Measurements from ENCODE around the gene TDRD12.
"Not testable (repeated sequence)": the region's sequence is repeated elsewhere in the genome, so short reads cannot be mapped to it uniquely, and the experiment has no call there.

Gene TDRD12

DNA sequence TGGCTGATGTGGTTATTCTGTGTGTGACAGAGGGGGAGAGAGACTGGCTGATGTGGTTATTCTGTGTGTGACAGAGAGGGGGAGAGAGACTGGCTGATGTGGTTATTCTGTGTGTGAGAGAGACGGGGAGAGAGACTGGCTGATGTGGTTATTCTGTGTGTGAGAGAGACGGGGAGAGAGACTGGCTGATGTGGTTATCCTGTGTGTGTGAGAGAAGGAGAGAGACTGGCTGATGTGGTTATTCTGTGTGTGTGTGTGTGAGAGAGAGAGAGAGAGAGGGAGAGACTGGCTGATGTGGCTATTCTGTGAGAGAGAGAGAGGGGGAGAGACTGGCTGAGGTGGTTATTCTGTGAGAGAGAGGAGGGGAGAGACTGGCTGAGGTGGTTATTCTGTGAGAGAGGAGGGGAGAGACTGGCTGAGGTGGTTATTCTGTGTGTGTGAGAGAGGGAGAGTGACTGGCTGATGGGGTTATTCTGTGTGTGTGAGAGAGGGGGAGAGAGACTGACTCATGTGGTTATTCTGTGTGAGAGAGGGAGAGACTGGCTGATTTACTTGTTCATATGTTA is 27.1 kb downstream of the TDRD12 start:
- not testable (repeated sequence) for DNase-seq (ENCODE audit: low spot score)

DNA sequence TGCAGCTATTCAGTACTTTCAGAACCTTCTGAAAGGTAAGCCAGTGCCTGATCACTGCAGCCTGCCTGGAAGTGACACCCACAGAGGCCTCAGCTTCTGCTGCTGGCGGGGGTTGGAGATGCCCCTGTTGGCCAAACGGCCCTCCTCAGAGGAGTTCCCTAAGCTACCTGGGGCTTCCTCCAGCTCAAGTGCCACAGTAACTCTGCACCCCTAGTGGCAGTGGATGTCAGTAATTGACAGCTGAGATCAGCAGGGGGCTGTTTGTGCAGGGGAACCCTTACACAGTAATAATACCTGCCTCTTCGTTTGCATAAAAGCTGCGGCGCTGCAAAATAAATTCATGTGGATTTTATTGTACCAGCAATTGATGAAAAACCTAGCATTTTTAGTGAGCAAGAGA is 28.9 kb downstream of the TDRD12 start:
- DNase-seq (ENCODE audit: low spot score): no peak

DNA sequence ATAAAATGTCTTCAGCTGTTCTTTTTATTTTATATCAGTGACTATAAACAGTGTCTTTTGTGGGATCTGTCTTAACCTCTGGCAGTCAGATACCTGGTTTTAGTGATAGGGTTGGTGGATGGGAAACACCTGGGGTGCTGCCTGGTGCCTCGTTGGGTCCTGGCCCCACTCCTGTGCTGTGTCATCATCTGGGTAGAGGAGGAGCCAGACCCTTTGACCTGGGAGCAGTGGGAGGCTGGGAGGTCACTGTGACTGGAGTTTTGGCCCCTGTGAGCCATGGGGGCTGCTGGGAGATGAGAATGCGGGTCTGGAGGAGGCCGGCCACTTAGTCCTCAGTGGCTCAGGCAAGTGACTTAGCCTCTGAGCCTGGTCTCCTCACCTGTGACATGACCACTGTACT is 29.4 kb downstream of the TDRD12 start:
- no peak for DNase-seq (ENCODE audit: low spot score)

DNA sequence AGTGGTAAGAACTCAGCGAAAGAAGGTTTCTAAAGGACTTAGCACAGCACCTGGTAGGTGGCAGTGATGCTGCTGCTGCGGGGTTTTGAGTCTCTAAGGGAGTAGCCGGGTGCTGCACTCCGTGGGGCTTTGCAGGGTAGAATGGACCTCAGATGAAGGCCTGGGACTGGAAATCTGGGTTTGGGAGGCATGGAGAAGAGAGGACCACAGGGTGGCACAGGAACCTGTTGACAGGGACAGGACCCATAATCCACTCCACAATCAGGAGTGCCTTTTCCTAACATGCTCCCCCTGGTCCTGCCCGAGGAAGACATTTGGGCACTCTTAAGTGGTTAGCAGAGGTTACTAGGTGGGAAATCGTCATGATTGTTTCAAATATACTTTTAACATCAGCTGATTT is 29.8 kb downstream of the TDRD12 start:
- no peak for DNase-seq (ENCODE audit: low spot score)

DNA sequence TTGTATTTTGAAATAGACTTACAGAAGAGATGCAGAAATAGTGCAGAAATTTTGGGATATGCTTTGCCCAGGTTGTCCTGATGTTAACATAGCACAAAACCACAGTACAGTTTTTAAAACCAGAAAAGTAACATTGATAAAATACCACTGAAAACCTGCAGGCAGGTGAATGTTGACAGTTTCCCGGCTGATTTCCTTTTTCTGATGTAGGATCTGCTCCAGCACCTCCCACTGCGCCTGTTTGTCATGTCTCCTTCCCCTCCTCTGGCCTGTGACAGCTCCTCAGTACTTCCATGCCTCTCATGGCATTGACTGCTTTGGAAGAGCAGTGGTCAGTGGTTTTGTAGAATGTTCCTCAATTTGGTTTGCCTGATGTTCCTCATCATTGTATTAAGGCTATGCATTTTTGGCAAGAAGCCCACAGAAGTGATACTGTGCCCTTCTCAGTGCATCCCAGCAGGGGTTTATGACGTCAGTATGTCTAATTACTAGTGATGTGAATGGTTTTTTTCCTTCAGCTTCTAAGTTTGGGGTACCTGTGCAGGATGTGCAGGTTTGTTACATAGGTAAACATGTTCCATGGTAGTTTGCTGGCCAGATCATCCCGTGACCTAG is 31.0 kb downstream of the TDRD12 start:
- no peak for DNase-seq (ENCODE audit: low spot score)

DNA sequence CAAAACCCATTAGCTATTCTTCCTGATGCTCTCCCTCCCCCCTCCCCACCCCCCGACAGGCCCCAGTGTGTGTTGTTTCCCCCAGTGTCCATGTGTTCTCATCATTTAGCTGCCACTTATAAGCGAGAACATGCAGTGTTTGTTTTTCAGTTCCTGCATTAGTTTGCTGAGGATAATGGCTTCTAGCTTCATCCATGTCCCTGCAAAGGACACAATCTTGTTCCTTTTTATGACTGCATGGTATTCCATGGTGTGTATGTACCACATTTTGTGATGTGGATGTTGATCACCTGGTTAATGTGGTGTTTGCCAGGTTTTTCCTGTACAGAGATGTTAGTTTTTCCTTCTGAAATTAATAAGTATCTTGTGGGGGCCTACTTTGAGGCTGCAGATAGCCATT is 31.5 kb downstream of the TDRD12 start:
- DNase-seq (ENCODE audit: low spot score): no peak

DNA sequence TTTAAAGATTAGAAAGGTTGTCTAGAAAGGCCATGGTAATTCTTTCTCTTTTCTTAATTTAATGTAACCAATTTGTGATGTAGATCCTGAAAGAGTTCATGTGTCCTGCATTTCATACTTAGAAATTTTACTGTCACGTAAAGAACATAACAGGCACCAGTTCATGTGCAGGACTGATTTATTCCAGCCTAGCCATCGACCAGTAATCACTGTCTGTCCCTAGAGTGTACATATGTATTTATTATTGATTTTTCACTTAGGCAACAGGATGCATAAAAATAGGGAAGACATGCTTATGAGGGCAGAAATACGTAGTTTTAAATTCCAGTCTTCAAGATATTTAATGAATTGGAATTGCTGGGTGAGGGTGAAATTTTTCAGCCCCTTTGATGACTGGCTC is 37.6 kb downstream of the TDRD12 start:
- no peak for DNase-seq (ENCODE audit: low spot score)

DNA sequence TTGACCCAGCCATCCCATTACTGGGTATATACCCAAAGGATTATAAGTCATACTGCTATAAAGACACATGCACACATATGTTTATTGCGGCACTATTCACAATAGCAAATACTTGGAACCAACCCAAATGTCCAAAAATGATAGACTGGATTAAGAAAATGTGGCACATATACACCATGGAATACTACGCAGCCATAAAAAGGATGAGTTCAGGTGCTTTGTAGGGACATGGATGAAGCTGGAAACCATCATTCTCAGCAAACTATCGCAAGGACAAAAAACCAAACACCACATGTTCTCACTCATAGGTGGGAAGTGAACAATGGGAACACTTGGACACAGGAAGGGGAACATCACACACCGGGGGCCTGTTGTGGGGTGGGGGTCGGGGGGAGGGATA is 45.8 kb downstream of the TDRD12 start:
- DNase-seq (ENCODE audit: low spot score): not testable (repeated sequence)

DNA sequence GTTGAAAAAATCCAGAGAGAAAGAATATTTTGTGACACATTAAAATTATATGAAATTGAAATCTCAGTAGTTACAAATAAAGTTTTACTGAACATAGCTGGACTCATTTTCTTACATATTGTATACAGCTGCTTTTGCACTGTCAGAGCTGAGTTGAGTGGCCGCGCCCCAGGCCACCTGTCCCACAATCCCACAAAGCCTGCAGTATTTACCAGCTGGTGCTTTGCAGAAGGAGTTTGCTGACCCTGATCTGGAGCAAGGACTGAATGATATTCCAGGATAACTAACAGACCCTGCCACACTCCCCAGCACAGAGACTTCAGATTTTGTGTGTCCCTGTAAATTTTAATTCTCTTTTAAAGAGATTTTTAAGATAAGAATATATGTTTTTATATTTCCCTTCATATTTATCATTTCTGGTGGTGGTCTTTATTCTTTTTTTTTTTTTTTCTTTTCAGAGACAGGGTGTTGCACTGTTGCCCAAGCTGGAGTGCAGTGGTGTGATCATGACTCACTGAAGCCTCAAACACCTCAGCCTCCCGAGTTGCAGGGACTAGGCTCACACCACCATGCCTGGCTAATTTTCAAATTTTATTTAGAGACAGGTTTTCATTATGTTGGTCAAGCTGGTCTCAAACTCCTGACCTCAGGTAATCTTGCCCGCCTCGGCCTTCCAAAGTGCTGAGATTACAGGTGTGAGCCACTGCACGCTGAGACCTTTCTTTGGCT is 48.5 kb downstream of the TDRD12 start:
- DNase-seq (ENCODE audit: low spot score): no peak

DNA sequence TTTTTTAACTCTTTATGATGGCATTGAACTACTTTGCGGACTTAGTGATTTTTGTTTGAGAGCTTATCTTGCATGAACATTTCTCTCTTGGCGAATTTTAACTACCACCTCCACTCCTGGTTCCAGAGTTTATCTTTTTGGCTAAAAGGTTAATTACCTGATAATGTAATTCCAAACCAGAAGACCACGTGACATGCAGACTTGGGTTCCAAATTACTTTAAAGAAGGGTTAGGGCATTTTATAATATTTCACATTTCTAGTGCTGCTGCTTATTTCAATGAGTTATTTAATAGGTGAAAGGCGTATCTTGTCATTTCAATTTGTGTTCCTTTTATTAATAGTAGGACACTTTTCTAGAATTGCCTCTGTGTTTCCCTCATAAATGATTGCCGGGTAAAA is 52.0 kb downstream of the TDRD12 start:
- DNase-seq (ENCODE audit: low spot score): no peak

DNA sequence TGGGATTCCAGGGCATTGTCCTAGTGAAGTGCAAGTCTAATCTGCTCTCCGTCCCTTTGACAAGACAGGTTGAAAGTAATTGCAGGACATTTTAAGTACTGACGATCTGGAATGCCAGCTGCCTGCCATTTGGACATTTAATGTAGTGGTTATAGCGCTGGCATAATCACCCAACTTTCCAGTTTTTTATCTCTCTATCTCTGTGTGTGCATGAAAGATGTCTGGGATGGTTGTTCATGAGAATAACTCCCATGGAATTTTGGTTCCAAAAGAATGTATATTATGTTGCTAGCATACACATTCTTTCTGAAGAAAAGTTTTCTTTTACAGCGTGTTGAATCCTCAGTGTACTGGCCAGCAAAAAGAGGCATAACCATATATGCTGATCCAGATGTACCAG is 53.6 kb downstream of the TDRD12 start:
- no peak for DNase-seq (ENCODE audit: low spot score)

DNA sequence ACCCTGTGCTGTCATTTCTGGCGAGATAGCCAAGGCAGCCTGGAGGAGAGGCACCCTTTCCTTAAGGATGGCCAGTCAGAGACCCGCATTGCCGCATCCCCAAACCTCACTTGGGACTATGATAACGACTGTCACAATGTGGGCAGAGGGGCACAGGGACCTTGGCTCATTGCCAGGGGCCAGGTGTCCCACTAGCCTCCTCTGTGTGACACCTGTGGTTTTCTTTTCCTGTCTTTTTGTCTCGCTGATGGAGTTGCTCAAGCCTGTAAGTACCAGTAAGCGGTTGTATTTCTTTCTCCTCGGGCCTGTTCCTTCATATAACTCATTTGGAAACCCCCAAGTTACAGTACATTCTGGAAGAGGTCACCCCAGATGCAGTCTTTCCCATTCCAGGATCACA is 59.5 kb downstream of the TDRD12 start:
- no peak for DNase-seq (ENCODE audit: low spot score)

DNA sequence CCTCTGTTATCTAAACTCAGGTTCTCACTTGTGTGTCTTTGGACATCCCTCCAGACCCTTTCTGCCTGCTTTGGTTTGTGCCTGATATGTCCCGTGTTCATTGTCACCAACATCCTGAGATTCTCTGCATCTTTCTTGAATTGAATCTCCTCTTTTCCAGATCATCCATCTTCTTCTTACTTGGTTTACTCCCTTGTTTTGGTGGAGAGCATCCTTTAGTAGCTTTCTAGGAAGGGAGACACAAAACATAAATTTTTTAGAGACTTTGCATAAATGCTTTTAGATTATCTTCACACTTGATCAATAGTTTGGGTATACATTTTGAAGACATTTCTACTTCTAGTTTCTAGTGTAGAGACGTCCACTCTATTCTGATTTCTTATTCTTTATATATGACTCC is 61.7 kb downstream of the TDRD12 start:
- DNase-seq (ENCODE audit: low spot score): no peak

DNA sequence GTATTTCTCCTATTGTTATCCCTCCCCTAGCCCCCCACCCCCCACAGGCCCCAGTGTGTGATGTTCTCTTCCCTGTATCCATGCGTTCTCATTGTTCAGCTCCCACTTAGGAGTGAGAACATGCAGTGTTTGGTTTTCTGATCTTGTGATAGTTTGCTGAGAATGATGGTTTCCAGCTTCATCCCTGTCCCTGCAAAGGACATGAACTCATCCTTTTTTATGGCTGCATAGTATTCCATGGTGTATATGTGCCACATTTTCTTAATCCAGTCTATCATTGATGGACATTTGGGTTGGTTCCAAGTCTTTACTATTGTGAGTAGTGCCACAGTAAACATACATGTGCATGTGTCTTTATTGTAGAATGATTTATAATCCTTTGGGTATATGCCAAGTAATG is 62.5 kb downstream of the TDRD12 start:
- not testable (repeated sequence) for DNase-seq (ENCODE audit: low spot score)

DNA sequence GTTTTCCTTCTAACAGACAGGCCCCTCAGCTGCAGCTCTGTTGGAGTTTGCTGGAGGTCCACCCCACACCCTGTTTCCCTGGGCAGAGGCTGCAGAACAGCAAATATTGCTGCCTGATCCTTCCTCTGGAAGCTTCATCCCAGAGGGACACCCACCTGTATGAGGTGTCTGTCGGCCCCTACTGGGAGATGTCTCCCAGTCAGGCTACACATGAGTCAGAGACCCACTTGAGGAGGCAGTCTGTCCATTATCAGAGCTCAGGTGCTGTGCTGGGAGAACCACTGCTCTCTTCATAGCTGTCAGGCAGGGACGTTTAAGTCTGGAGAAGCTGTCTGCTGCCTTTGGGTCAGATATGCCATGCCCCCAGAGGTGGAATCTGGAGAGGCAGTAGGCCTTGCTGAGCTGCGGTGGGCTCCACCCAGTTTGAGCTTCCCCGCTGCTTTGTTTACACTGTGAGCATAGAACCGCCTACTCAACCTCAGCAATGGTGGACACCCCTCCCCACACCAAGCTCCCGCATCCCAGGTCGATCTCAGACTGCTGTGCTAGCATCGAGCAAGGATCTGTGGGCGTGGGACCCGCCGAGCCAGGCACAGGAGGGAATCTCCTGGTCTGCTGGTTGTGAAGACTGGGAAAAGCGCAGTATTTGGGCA is 67.7 kb downstream of the TDRD12 start:
- not testable (repeated sequence) for DNase-seq (ENCODE audit: low spot score)

DNA sequence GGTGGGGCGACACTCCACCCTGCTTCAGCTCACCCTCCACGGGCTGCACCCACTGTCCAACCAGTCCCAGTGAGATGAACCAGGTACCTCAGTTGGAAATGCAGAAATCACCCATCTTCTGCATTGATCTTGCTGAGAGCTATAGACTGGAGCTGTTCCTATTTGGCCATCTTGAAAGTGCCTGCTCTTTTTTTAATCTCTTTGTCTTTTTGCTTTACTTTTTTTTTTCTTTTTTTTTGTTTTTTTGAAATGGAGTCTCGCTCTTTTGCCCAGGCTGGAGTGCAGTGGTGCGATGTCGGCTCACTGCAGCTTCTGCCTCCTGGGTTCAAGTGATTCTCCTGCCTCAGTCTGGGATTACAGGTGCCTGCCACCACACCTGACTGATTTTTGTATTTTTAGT is 68.3 kb downstream of the TDRD12 start:
- DNase-seq (ENCODE audit: low spot score): not testable (repeated sequence)

DNA sequence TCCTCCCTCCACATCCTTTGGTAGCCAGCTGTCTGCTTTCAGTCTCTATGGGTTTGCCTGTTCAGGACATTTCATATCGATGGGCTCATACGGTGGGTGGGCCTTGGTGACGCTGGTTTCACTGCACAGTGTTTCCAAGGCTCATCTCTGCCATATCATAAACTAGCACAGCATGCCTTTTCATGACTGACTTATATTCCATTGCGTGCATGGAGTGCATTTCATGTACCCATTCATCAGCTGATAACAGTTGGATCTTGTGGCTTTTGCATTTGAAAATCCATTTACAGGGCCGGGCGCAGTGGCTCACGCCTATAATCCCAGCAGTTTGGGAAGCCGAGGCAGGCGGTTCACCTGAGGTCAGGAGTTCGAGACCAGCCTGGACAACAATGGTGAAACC is 69.9 kb downstream of the TDRD12 start:
- no peak for DNase-seq (ENCODE audit: low spot score)

DNA sequence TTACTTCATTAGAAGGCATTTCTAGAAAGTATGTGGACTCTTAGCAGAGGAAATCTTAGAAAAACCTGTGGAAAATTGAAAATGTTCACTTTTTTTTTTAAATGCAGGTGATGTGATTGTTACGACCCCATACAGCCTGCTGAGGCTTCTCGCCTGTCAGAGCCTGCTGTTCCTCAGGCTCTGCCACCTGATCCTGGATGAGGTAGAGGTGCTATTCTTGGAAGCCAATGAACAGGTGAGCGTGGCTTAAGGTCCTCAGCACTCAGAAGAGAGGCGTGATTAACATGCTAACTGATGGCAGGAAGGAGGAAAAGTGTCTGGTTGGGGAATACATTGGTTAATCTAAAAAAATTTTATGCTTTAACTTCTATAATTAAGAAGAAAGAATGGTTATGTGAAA is 78.6 kb downstream of the TDRD12 start:
- no peak for DNase-seq (ENCODE audit: low spot score)

DNA sequence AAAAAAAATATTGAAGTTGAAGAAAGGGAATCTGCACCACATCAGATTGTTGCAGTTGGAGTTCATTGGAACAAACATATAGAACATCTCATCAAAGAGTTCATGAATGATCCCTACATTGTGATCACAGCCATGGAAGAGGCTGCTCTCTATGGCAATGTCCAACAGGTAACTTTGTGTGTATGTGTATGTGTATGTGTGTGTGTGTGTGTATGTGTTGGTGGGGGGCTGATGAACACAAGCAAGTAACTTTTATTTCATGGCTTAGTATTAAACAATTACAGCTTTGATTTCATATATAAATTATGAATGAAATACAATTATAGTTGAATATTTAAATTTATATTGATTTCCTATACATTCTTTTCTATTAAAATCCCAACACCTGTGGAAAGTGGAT is 80.6 kb downstream of the TDRD12 start:
- no peak for DNase-seq (ENCODE audit: low spot score)

DNA sequence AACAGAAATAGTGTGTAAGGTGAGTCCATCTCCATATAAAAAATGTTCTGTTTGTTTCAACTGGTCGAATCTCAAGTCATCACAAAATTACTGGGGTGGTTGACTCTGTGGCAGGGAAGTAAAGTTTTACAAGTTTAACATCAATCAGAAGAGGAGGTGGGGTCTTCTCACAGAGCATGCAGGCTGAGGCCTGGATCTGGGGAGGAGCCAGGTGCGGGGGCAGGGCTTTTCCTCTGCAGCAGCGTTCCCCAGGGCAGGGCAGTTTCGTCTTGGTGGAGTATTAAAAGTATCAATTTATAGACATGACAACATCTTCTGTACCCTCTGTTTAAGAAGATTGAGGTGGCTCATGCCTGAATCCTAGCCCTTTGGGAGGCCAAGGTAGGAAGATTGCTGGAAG is 81.2 kb downstream of the TDRD12 start:
- DNase-seq (ENCODE audit: low spot score): no peak

DNA sequence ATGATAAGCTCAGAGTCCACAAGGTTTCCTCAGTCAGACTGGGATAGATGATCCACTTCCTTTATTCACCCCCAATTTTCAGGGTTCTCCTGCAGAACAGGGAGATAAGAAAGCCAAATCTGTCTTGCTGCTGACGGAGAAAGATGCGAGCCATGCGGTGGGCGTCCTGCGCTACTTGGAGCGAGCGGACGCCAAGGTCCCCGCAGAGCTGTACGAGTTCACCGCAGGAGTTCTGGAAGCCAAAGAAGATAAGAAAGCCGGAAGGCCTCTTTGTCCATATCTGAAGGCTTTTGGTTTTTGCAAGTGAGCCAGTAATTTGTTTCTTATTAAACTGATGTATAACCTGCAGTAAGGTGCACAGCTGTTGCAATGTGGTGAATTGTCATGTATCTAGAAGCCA is 83.3 kb downstream of the TDRD12 start:
- no peak for DNase-seq (ENCODE audit: low spot score)

DNA sequence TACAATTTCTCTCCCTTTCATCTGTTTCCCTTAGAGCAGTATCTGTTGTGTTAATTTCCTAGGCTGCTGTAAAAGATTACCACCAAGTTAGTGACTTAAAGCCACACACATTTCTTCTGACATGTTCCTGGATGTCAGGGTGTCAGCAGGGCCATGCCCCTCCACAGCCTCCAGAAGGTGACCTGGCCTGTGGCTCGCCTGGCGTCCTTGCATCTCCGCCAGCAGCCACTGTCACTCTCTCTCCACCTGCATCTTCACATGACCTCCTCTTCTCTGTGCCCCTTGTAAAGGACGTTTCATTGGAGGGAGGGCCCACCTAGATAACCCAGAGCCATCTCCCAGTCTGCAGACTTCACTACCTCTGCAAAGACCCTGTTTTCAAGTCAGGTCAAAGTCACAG is 88.7 kb downstream of the TDRD12 start:
- DNase-seq (ENCODE audit: low spot score): no peak

DNA sequence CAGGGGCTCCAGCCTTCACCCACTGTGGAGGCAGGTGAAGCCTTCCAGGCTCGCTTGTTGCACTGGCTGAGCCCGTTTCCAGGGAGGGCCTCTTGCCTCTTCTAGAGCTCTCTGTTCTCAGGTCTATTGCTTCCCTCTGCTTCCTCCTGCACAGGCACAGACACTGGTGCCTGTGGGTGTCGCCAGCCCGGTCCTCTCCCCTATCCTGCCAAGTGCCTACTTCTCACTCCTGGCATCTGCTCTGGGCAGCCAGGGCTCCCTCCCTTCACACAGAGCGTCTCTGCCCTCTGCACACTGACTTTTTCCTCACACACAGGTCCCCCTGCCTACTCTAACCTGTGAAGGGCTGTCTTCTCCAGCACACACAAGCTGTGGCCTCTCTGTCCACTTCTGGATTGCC is 89.7 kb downstream of the TDRD12 start:
- DNase-seq (ENCODE audit: low spot score): no peak
